ENCODE measurements around the gene ADGRG1. TPM values are rescaled to one million over a fixed set of nuclear protein-coding genes. Genes with fewer than 3 reads are reported as not detected.

The ADGRG1 gene
- total RNA-seq, 2 donors from 2014 or later: 0.64 TPM

- H3K36me3 ChIP-seq (ENCODE audit: control insufficient read depth, insufficient read depth, low read length): no peaks in the 10 kb centered on the region
- WGBS, 2 experiments (ENCODE audit: insufficient coverage in 1 of 2, insufficient read length in 1 of 2): 94 to 98% methylated on average over 13 to 16 of the region's 17 CpGs
- H3K4me1 Mint-ChIP-seq: peaks cover 11% of the 10 kb centered on the region
- H3K4me1 ChIP-seq (ENCODE audit: control insufficient read depth, insufficient read depth, low read length): peaks cover 7% of the 10 kb centered on the region
- no peak for DNase-seq
- H3K4me3 Mint-ChIP-seq: no peak overlapping the region
- TF ChIP-seq, protein P1, sequence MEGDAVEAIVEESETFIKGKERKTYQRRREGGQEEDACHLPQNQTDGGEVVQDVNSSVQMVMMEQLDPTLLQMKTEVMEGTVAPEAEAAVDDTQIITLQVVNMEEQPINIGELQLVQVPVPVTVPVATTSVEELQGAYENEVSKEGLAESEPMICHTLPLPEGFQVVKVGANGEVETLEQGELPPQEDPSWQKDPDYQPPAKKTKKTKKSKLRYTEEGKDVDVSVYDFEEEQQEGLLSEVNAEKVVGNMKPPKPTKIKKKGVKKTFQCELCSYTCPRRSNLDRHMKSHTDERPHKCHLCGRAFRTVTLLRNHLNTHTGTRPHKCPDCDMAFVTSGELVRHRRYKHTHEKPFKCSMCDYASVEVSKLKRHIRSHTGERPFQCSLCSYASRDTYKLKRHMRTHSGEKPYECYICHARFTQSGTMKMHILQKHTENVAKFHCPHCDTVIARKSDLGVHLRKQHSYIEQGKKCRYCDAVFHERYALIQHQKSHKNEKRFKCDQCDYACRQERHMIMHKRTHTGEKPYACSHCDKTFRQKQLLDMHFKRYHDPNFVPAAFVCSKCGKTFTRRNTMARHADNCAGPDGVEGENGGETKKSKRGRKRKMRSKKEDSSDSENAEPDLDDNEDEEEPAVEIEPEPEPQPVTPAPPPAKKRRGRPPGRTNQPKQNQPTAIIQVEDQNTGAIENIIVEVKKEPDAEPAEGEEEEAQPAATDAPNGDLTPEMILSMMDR (conservative IDR thresholded peaks at IDR 0.05): no peak
- H3K36me3 Mint-ChIP-seq (ENCODE audit: low read depth): no peaks in the 10 kb centered on the region
- H3K9ac ChIP-seq (ENCODE audit: extremely low read depth, low read length, poor library complexity, severe bottlenecking): no peak overlapping the region
- peaks cover 3% of the 10 kb centered on the region for H3K27me3 Mint-ChIP-seq (ENCODE audit: insufficient read depth)
- H3K9me3 Mint-ChIP-seq: no peaks in the 10 kb centered on the region
- H3K27ac ChIP-seq (ENCODE audit: low read depth, low read length): no peak overlapping the region
- H3K27me3 ChIP-seq (ENCODE audit: control insufficient read depth, insufficient read depth, low read length, poor library complexity, severe bottlenecking): no peaks in the 10 kb centered on the region
- H3K9me3 ChIP-seq (ENCODE audit: control insufficient read depth, low read length): no peaks in the 10 kb centered on the region
- H3K4me3 ChIP-seq (ENCODE audit: low read length): no peak overlapping the region
- no peak overlapping the region for H3K27ac Mint-ChIP-seq
These were observed 69.6 kb downstream of the ADGRG1 start for GRCh38 chr16:57697896-57698537.

- DNase-seq: no peak
- no peak overlapping the region for H3K27ac ChIP-seq (ENCODE audit: low read depth, low read length)
- no peaks in the 10 kb centered on the region for H3K9me3 ChIP-seq (ENCODE audit: control insufficient read depth, low read length)
- no peak overlapping the region for H3K4me3 Mint-ChIP-seq
- H3K9me3 Mint-ChIP-seq: no peaks in the 10 kb centered on the region
- H3K9ac ChIP-seq (ENCODE audit: extremely low read depth, low read length, poor library complexity, severe bottlenecking): no peak overlapping the region
- H3K27me3 ChIP-seq (ENCODE audit: control insufficient read depth, insufficient read depth, low read length, poor library complexity, severe bottlenecking): no peaks in the 10 kb centered on the region
- TF ChIP-seq, protein P1 (conservative IDR thresholded peaks at IDR 0.05): no peak
- H3K36me3 ChIP-seq (ENCODE audit: control insufficient read depth, insufficient read depth, low read length): no peaks in the 10 kb centered on the region
- peaks cover 7% of the 10 kb centered on the region for H3K4me1 ChIP-seq (ENCODE audit: control insufficient read depth, insufficient read depth, low read length)
- no peaks in the 10 kb centered on the region for H3K36me3 Mint-ChIP-seq (ENCODE audit: low read depth)
- peaks cover 3% of the 10 kb centered on the region for H3K27me3 Mint-ChIP-seq (ENCODE audit: insufficient read depth)
- WGBS, 2 experiments (ENCODE audit: insufficient coverage in 1 of 2, insufficient read length in 1 of 2): 91 to 94% methylated on average over 16 of the region's 16 CpGs
- no peak overlapping the region for H3K4me3 ChIP-seq (ENCODE audit: low read length)
- no peak overlapping the region for H3K27ac Mint-ChIP-seq
- H3K4me1 Mint-ChIP-seq: peaks cover 14% of the 10 kb centered on the region
These were observed 70.5 kb downstream of the ADGRG1 start for GRCh38 chr16:57698812-57699405.

- H3K27me3 Mint-ChIP-seq (ENCODE audit: insufficient read depth): peaks cover 3% of the 10 kb centered on the region
- H3K4me3 ChIP-seq (ENCODE audit: low read length): no peak overlapping the region
- no peaks in the 10 kb centered on the region for H3K36me3 ChIP-seq (ENCODE audit: control insufficient read depth, insufficient read depth, low read length)
- no peaks in the 10 kb centered on the region for H3K9me3 Mint-ChIP-seq
- 91 to 94% methylated on average over 3 of the region's 3 CpGs for WGBS, 2 experiments (ENCODE audit: insufficient coverage in 1 of 2, insufficient read length in 1 of 2)
- H3K4me1 ChIP-seq (ENCODE audit: control insufficient read depth, insufficient read depth, low read length): peaks cover 8% of the 10 kb centered on the region
- TF ChIP-seq, protein P1 (conservative IDR thresholded peaks at IDR 0.05): no peak
- no peak overlapping the region for H3K4me3 Mint-ChIP-seq
- H3K27ac ChIP-seq (ENCODE audit: low read depth, low read length): no peak overlapping the region
- no peaks in the 10 kb centered on the region for H3K27me3 ChIP-seq (ENCODE audit: control insufficient read depth, insufficient read depth, low read length, poor library complexity, severe bottlenecking)
- DNase-seq: no peak
- H3K4me1 Mint-ChIP-seq: peaks cover 20% of the 10 kb centered on the region
- no peak overlapping the region for H3K9ac ChIP-seq (ENCODE audit: extremely low read depth, low read length, poor library complexity, severe bottlenecking)
- no peak overlapping the region for H3K27ac Mint-ChIP-seq
- H3K9me3 ChIP-seq (ENCODE audit: control insufficient read depth, low read length): no peaks in the 10 kb centered on the region
- no peaks in the 10 kb centered on the region for H3K36me3 Mint-ChIP-seq (ENCODE audit: low read depth)
These were observed 71.1 kb downstream of the ADGRG1 start for GRCh38 chr16:57699481-57699880.

All from endodermal cell (in vitro differentiated cells).